ENCODE data around the gene ITGAD.

The ITGAD gene

DNA sequence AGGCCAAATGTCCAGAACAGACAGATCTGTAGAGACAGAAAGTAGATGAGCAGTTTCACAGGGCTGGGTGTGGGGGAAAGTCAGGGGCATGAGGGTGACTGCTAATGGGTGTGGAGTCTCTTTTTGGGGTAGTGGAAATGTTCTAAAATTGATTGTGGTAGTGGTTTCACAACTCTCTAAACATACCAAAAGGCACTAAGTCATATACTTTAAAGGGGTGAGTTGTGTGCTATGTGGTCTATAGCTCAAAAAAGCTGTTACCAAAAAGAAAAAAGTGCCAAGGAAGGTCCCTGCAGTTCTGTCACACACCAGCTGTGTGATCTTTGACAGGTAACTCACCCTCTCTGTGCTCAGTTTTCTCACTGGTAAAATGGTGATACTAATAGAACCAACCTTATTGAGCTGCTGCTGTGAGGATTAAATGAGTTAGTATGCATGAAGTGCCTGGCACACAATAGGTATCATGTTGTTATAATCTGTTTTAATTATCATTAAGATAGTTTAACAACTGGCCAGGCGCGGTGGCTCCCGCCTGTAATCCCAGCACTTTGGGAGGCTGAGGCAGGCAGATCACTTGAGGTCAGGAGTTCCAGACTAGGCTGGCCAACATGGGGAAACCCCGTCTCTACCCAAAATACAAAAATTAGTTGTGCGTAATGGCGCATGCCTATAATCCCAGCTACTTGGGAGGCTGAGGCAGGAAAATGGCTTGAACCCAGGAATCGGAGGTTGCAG is 27.8 kb upstream of the ITGAD start:
- DNase-seq (ENCODE audit: low read depth, low spot score) = no peak

DNA sequence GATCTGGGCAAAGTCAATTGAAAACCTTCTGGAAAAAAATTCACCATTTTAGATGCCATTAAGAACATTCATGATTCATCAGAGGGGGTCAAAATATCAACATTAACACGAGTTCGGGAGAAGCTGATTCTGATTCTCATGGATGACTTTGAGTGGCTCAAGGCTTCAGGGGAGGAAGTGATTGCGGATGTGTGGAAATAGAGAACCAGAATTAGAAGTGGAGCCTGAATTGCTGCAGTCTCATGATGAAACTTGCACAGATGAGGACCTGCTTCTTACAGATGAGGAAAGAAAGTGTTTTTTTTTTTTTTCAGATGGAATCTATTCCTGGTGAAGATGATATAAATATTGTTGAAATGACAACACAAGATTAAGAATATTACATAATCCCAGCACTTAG is 25.3 kb upstream of the ITGAD start:
- DNase-seq (ENCODE audit: low read depth, low spot score) = no peak

GRCh38 chr16:31371008-31371407 is 22.1 kb upstream of the ITGAD start:
- no peak for DNase-seq (ENCODE audit: low read depth, low spot score)

DNA sequence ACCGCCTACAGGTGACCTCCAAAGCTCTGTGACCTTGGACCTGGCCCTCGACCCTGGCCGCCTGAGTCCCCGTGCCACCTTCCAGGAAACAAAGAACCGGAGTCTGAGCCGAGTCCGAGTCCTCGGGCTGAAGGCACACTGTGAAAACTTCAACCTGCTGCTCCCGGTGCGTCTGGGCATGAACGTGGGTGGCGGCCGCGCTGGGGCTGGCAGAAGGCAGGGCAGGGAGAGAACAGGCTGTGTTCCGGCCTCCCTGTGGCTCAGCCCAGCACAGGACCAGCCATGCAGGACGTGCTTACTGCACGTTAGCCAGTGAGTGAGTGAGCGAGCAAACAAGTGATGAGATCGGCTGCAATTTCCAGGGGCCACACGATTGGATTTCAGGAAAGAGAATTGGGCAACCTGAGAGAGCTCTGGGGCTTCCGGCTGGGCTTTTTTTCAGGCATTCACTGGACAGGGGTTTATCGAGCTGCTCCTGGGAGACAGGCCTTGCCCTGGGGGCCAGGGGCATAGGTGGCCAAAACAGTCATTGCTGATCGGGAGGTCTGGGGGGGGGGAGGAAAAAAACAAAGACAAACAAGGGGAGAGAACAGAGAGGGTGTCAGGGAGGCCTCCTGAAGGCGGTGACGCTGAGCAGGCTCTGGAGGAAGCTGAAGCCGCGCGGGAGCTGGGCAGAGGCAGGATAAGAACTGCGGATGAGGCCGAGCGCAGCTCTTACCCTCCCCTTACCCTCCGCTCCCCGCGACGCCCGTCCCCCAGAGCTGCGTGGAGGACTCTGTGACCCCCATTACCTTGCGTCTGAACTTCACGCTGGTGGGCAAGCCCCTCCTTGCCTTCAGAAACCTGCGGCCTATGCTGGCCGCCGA is 21.3 kb upstream of the ITGAD start:
- DNase-seq (ENCODE audit: low read depth, low spot score) = no peak

GRCh38 chr16:31373235-31373634 is 19.9 kb upstream of the ITGAD start:
- DNase-seq (ENCODE audit: low read depth, low spot score) = no peak

DNA sequence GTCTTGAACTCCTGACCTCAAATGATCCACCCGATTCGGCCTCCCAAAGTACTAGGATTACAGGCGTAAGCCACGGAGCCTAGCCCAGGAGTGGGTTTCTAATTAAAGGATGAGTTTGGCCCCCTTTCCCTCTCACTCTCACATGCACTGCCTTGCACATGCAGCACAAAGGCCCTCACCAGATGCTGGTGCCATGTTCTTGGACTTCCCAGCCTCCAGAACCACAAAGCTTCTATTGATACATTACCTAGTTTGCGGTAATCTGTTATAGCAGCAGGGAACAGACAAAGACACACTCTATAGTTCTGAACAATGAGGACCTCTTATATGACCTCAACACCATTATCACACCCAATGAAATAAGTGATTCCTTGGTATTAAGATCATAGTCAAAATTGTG is 17.9 kb upstream of the ITGAD start:
- DNase-seq (ENCODE audit: low read depth, low spot score) = no peak

DNA sequence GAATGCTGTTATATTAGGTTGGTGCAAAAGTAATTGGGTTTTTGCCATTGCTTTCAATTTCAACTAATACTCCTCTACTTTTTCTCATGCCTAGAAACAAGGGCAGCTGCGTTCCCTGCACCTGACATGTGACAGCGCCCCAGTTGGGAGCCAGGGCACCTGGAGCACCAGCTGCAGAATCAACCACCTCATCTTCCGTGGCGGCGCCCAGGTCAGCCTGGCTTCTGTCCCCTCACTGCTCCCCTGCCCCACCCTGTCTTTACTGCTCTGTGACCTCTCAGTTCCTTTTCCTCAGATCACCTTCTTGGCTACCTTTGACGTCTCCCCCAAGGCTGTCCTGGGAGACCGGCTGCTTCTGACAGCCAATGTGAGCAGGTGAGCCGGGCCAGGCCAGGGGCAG is 16.4 kb upstream of the ITGAD start:
- DNase-seq (ENCODE audit: low read depth, low spot score) = no peak

- no peak for DNase-seq (ENCODE audit: low read depth, low spot score)
Observed at GRCh38 chr16:31377210-31377903, 15.8 kb upstream of the ITGAD start.

DNA sequence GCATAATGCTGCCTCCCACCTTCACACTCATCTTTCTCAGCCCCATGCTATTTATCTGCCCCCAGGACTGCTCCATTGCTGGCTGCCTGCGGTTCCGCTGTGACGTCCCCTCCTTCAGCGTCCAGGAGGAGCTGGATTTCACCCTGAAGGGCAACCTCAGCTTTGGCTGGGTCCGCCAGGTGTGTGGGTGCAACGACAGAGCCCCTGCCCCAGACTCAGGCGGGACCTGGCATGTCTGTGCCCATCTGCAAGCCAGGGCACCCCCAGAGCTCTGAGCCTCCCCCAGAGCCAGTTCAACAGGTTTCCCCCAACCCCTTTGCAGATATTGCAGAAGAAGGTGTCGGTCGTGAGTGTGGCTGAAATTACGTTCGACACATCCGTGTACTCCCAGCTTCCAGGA is 12.9 kb upstream of the ITGAD start:
- no peak for DNase-seq (ENCODE audit: low read depth, low spot score)

- peak; percentile 20 for DNase-seq (ENCODE audit: low read depth, low spot score)
Observed at GRCh38 chr16:31382485-31383161, 10.5 kb upstream of the ITGAD start.

GRCh38 chr16:31385680-31386079 is 7.5 kb upstream of the ITGAD start:
- DNase-seq (ENCODE audit: low read depth, low spot score) = no peak

GRCh38 chr16:31386157-31386984 is 6.8 kb upstream of the ITGAD start:
- peak; percentile 9 for DNase-seq (ENCODE audit: low read depth, low spot score)

GRCh38 chr16:31388535-31388934 is 4.6 kb upstream of the ITGAD start:
- no peak for DNase-seq (ENCODE audit: low read depth, low spot score)

DNA sequence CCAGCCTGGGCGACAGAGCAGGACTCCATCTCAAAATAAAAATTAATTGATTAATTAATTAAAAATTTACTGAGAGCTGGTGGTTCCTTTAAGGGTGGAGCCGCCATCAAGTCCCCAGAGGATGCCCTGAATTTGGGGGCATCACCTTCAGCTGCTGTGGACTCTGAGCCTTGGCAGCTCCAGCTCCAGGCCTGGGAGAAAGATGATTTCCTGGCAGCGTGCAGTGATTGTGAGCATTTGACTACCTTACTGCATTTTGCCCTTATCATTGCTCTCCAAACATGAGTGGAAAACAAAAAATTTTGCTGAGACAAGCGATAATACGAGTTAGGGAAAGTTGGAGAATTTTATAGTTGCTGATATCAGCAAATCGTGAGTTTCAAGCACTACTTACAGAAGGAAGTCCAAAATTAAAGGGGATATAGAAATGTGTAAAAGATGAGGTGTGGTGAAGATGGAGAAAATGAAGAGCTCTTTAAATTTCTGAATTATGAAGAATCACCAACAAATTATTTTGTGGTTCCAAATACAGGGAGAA is 2.6 kb upstream of the ITGAD start:
- no peak for DNase-seq (ENCODE audit: low read depth, low spot score)

DNA sequence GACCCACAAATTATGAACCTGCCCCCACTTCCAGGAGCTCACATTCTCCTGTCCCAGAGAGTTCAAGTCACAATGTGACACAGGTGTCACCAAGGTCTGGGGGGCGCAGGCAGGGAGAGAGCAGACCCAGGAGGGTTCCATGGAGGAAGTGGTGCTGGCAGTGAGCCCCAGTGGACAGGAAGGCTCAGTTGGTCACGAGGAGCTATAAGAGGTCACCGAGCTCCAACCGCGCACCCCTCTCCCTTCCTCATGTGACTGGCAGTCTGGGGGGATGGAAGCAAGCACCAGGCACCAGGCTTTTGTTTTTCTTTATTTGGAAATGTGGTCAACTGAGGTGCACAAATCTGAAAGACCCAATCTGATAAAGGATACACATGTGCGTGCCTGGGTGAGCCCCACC is 2.5 kb downstream of the ITGAD start:
- no peak for DNase-seq (ENCODE audit: low read depth, low spot score)

- DNase-seq (ENCODE audit: low read depth, low spot score) = no peak
Observed at GRCh38 chr16:31397096-31397660, 4.0 kb downstream of the ITGAD start.

DNA sequence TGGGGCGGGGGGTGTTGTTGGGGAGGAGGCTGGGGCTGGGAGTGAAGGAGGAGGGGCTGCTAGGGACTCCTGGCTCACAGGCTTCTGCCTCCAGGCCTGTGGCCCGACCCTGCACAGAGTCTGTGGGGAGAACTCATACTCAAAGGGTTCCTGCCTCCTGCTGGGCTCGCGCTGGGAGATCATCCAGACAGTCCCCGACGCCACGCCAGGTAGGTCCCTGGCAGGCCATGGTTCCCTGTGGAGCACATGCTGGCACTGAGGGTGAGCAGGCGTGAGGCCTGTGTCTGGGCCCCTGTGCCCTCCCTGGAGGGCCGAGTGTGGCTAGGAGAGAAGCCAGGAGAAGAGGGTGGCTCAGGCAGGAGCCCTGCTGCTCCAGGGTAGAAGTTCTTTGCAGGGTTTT is 4.6 kb downstream of the ITGAD start:
- no peak for DNase-seq (ENCODE audit: low read depth, low spot score)

DNA sequence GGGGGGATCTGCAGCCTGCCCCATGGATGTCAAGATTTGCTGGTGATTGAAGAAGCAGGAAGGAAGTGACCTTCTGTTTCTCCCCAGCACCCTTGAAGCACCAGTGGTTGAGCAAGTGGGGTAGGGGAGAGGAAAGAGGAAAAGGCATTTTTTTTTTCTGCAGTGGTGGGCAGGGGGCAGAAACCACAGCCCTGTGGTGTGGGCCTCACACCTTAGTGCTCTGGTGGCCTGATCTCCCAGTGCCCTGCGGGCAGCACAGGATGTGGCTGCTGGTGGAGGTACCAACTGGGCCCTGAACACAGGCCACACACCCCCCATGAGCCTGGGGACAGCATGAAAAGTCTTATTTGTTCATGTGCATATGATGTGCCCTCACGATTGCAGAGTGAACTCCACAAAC is 7.1 kb downstream of the ITGAD start:
- no peak for DNase-seq (ENCODE audit: low read depth, low spot score)

- no peak for DNase-seq (ENCODE audit: low read depth, low spot score)
Observed at GRCh38 chr16:31401436-31401835, 8.3 kb downstream of the ITGAD start.

- DNase-seq (ENCODE audit: low read depth, low spot score) = no peak
Observed at GRCh38 chr16:31402687-31403086, 9.6 kb downstream of the ITGAD start.

Measured in iPS DF 19.7 (cell line).